HG02763 (cell line): ENCODE measurements around the gene ACCSL.
A peak's percentile ranks its signal among the peaks of the same experiment; 100 is the strongest.

Experiments
- ATAC-seq: cut with Tn5 transposase; IDR thresholded peaks from one replicate; pipeline ENCODE4 v1.9.1; 2021; ENCODE audit warnings: mild to moderate bottlenecking, moderate library complexity; ENCODE audit not compliant: unreplicated experiment

The ACCSL gene

GRCh38 chr11:44049832-44050231, 2.1 kb downstream of the ACCSL start:
- ATAC-seq: no peak

DNA sequence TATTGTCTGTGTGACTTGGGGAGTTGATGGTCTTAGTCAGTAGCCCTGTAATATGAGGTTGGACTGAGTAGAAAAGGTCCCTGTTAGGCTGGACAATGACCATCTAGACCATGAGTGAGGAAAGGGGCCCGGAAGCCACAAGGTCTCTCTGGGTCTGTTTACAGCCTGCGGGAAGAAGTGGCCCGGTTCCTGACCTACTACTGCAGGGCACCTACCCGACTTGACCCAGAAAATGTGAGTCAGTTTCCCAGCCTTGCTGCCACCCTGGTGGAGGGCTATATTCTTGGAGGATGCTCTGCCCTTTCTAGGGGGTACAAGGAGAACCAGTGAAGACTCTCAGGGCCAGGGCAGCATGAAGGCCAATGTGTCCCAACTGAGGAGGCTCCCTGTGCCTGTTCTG, 3.4 kb downstream of the ACCSL start:
- ATAC-seq: no peak

DNA sequence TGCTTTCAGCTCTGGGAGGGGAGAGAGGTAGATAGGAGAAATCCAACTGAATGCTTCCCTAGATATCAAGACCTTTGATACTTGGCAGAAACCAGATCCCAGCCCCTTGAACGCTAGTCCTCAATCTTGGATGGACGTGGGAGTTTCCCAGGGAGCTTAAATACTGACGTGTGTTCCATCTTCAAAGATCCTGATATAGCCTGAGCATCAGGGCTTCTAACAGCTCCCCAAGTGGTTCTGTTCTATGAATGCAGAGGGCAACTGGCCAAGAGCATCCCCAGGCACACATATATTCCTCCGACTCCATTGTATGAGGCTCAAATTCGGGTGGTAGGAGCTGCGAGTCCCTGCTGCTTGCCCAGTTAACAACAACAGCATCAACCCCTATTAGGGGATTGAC, 9.6 kb downstream of the ACCSL start:
- ATAC-seq: no peak

DNA sequence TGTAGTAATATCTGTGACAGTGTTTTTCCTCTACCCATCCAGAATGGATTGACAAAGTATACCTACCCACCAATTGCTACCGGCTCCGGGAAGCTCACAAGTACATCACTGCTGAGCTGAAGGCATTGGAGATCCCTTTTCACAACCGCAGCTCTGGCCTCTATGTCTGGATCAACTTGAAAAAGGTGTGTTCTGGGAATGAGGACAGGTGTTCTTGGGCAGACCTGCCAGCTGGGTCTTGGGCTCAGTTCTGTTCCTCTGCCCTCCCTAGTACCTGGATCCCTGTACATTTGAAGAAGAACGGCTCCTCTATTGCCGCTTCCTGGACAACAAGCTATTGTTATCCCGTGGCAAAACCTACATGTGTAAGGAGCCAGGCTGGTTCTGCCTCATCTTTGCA, 10.5 kb downstream of the ACCSL start:
- no peak for ATAC-seq

GRCh38 chr11:44065161-44065661, 17.4 kb downstream of the ACCSL start:
- no peak for ATAC-seq

DNA sequence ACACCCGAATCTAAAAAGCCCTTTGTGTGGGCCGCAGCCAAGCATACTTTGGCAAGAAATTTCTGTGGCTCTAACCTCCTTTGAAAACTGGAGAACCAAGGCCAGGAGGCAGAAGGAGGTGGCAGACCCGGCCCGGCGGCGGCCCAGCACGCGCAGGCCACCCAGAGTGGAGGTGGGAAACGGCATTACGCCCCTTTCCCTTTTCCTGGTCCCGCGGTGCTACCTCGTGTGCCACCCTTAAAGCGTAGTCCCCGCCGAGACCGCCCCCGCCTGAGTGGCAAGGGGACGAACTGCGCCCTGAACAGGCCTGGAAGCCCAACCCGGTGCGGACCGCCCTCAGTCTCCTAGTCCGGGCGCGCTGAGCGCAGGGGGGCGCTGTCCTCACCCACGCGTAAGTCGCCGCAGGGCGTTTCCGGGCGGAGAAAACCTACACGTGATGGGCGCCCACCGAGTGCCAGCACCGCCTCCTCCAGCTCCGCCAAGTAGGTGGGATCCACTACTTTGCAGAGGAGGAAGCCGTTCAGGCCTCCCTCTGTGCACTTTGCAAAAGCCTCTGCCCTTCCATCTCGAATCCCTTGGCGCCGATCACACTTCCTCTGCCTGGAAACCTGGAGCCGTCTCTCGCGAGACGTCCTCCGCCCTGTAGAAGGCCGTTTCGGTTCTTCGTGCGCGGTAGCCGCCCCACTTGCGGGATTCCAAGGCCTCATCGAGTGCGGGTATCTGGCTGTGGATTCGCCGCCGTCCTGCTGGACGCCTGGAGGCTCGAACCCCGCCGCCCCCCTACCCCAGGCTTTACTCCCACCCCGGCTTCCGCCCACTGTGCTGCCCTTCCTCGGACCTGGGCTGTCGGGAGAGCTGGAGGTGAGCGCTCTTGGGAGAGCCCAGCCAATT, 18.3 kb downstream of the ACCSL start, which contains the start of gene ACCS:
Gene ACCS (plus strand): TSS at position 430 of the 891 bp plus-strand sequence. CDS start 1,358 bp downstream, outside the sequence.
- ATAC-seq: peak; percentile 94

GRCh38 chr11:44066732-44067141, 19.0 kb downstream of the ACCSL start:
- ATAC-seq: no peak

DNA sequence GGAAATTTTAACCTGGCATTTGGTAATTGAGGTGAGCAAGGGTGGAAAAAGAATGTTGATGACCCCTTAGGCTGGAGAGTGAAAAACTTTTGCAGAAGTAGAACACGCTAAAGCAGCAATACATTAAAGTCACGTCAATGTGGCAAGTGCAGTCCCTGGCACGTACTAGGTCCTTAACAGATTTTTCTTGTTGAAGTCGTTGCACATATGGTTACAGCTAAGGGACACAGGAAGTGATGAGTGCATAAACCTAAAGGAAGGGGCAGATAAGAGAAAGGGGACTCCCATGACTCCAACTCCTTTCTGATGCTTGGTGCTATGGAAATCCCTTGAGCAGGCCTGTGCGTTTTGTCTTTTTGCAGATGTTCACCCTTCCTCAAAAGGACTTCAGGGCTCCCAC, 19.5 kb downstream of the ACCSL start:
- no peak for ATAC-seq

DNA sequence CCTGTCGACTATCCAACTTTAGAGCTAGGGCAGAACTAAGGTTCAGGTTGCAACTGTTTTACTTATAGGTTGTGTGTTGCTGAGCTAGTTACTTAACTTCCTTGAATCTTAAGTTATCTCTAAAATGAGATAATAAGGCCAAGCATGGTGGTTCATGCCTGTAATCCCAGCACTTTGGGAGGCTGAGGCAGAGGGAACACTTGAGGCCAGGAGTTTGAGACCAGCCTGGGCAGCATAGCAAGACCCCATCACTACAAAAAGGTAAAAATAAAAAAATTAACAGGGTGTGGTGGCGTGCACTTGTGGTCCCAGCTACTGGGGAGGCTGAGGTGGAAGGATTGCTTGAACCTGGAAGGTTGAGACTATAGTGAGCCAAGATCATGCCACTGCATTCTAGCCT, 20.4 kb downstream of the ACCSL start:
- ATAC-seq: no peak

- no peak for ATAC-seq
Measured at GRCh38 chr11:44071157-44071556, 23.4 kb downstream of the ACCSL start.

DNA sequence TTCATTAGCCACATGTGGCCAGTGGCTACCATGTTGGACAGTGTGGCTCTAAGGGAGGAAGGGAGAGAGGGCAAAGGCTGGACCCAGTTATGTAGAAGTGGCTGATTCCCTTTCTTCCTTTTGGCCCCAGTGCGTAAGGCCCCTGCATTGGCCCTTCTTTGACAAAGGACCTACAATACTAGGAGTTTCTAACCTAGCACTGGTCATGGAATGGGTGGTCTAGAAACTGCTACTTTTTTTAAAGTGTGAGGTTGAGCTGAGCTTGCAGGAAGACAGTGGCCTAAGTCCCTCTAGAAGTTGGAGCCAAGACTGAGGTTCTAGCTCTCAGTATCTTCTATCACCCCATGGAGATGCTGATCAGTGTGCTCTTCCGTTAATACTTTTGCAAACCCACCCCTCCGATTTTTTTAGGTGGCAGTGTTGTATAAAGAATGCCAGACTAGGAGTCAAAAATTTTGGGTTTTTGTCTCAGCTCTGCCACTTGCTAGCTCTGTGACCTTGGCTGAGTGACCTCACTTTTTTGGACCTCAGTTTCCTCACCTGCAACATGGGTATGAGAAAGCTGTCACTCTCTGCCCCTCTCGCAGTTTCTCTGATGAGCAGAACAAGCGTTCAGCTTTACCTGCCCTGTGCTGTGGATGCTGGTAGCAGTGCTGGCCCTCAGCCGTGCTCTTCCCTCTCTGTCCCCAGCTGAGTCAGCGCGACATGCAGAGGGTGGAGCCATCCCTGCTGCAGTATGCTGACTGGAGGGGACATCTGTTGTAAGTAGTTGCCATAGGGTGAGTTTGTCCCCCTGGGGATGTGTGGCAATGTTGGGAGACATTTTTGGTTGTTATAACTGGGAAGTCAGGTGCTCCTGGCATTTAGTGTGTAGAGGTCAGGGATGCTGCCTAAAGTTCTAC, 25.2 kb downstream of the ACCSL start:
- ATAC-seq: no peak

DNA sequence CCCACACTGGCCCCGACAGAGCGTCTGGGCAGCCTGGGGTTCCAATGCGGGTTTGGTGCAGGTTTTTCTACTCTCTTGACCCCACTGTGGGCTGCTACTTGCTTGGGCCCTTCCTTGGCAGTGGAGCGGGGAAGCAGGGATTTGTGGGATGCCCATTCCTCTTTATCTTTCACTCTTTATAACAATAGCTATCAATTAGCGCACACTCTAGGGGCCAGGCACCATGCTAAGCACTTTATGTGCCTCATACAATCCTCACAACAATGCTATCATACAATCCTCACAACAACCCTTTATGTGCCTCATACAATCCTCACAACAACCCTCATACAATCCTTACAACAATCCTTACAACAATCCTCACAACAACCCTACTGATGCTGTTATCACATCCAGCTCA, 31.0 kb downstream of the ACCSL start:
- no peak for ATAC-seq

DNA sequence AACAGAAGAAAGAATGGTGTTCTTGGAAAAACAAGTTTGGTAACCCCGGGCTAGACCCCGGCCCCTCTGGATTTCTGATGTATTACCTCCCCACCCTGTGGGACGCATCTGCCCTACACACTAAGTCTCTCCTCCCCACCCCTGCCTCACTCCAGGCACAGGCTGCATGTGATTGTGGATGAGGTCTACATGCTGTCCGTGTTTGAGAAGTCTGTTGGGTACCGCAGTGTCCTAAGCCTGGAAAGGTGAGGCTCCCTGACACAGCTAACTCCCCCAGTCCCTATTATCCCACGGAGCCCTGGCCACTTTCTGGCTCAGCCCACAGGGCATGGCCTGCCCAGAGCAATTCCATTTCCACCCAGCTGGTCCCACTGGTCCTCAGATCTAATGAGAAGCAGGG, 31.6 kb downstream of the ACCSL start:
- no peak for ATAC-seq

DNA sequence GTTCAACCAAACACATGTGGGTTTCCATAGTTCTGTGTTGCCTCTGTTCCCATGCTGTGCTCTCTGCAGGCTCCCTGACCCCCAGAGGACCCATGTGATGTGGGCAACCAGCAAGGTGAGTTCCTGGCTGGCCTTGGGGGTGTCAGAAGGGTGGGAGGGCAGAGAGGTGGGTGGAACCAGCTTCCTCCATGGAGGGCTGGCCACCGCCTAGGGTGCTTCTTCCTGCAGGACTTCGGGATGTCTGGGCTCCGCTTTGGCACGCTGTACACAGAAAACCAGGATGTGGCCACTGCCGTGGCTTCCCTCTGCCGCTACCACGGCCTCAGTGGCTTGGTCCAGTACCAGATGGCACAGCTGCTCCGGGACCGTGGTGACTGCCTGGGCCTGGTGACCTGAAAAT, 33.2 kb downstream of the ACCSL start:
- no peak for ATAC-seq

DNA sequence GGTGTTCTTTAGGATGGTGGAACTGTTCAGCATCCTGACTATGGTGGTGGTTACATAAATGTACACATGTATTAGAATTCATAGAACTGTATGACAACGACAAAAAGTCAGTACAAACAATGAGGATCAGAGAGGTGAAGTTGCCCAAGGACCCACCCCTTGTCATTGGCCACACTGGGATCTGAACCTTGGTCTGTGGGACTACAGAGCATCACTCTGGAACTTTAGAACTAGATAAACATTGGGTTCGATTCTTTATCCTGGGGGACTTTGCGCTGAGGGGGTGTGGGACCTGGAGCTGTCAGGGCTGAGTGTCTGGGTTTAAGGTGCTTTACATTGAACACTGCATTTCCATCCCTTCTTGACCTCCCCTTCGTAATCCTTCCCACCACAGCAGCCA, 34.9 kb downstream of the ACCSL start:
- no peak for ATAC-seq

GRCh38 chr11:44083433-44083832, 35.7 kb downstream of the ACCSL start:
- no peak for ATAC-seq

GRCh38 chr11:44083906-44084305, 36.1 kb downstream of the ACCSL start:
- ATAC-seq: no peak

- ATAC-seq: no peak
Measured at GRCh38 chr11:44085330-44085729, 37.5 kb downstream of the ACCSL start.

DNA sequence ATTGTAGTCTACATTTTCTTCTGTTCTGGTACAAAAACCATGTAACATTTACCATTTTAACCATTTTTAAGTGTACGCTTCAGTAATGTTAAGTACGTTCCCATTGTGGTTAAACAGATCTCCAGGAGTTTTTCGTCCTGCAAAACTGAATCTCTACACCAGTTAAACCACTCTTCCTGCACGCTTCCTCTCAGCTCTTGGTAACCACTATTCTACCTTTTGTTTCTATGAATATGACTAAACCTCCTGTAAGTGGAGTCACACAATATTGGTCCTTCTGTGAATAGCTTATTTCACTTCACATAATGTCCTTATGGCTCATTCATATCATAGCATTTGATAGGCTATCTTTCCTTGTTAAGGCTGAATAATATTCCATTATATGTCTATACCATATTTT, 40.6 kb downstream of the ACCSL start:
- ATAC-seq: no peak

GRCh38 chr11:44088871-44089270, 41.1 kb downstream of the ACCSL start:
- no peak for ATAC-seq

- no peak for ATAC-seq
Measured at GRCh38 chr11:44090539-44090938, 42.8 kb downstream of the ACCSL start.
